ENCODE measurements around the gene PPIP5K2.
"Not testable (repeated sequence)": the region's sequence is repeated elsewhere in the genome, so short reads cannot be mapped to it uniquely, and the experiment has no call there.

The PPIP5K2 gene

GRCh38 chr5:103188436-103188835, 68.3 kb downstream of the PPIP5K2 start:
- Histone ChIP-seq H3K4me3 (ENCODE audit: insufficient read depth in 1 of 2, low read depth in 1 of 2, low read length in 2 of 2) (no peak overlapping the region), H2BK5ac (ENCODE audit: low read depth, low read length, poor library complexity, severe bottlenecking) (no peak overlapping the region), H3K79me1 (replicated peaks; ENCODE audit: low read length, poor library complexity, severe bottlenecking) (peaks cover 2% of the 10 kb centered on the region), H4K91ac (ENCODE audit: low read length) (no peak overlapping the region), H2BK15ac (ENCODE audit: low read depth, poor library complexity, severe bottlenecking) (no peak overlapping the region), H3K27me3 (ENCODE audit: control insufficient read depth in 1 of 2, insufficient read depth in 1 of 2, low read length in 2 of 2) (no peaks in the 10 kb centered on the region), H3K23ac (ENCODE audit: low read length in 2 of 2) (no peak overlapping the region), H3K9ac (ENCODE audit: low read length) (no peak overlapping the region), H3K9me3 (ENCODE audit: control insufficient read depth, low read length) (no peaks in the 10 kb centered on the region), H3K4me2 (ENCODE audit: low read length, poor library complexity, severe bottlenecking) (no peak overlapping the region), H4K8ac (ENCODE audit: low read length) (no peak overlapping the region), H3K18ac (ENCODE audit: low read depth in 1 of 2, low read length in 2 of 2) (no peak overlapping the region), H2AK5ac (ENCODE audit: low read length, severe bottlenecking) (no peak overlapping the region), H2BK12ac (ENCODE audit: low read length in 2 of 2) (no peak overlapping the region), H3K27ac (ENCODE audit: low read length, poor library complexity, severe bottlenecking) (no peak overlapping the region), H2BK120ac (ENCODE audit: low read depth, low read length) (no peak overlapping the region), H3K4me1 (ENCODE audit: control insufficient read depth, insufficient read depth, low read depth, low read length) (no peaks in the 10 kb centered on the region), H3K4ac (ENCODE audit: low read depth in 1 of 2, low read length in 2 of 2) (no peak overlapping the region), H2AFZ (ENCODE audit: low read depth, low read length) (no peak overlapping the region), H3K14ac (ENCODE audit: low read length in 2 of 2) (no peak overlapping the region), H3K36me3 (ENCODE audit: control insufficient read depth in 1 of 2, insufficient read depth in 2 of 2, low read depth in 1 of 2, low read length in 2 of 2) (peaks cover 3 to 82% of the 10 kb centered on the region in 2 experiments)
- no peak for DNase-seq
- no CpG with 5 or more reads among the region's 1 CpG for WGBS

- Histone ChIP-seq H2AFZ (ENCODE audit: low read depth, low read length) (no peak overlapping the region), H3K79me1 (replicated peaks; ENCODE audit: low read length, poor library complexity, severe bottlenecking) (peaks cover 6% of the 10 kb centered on the region), H3K9ac (ENCODE audit: low read length) (no peak overlapping the region), H2BK120ac (ENCODE audit: low read depth, low read length) (no peak overlapping the region), H2AK5ac (ENCODE audit: low read length, severe bottlenecking) (no peak overlapping the region), H3K9me3 (ENCODE audit: control insufficient read depth, low read length) (no peaks in the 10 kb centered on the region), H2BK5ac (ENCODE audit: low read depth, low read length, poor library complexity, severe bottlenecking) (no peak overlapping the region), H3K4me3 (ENCODE audit: insufficient read depth in 1 of 2, low read depth in 1 of 2, low read length in 2 of 2) (no peak overlapping the region), H3K18ac (ENCODE audit: low read depth in 1 of 2, low read length in 2 of 2) (no peak overlapping the region), H3K27me3 (ENCODE audit: control insufficient read depth in 1 of 2, insufficient read depth in 1 of 2, low read length in 2 of 2) (no peaks in the 10 kb centered on the region), H4K91ac (ENCODE audit: low read length) (no peak overlapping the region), H2BK15ac (ENCODE audit: low read depth, poor library complexity, severe bottlenecking) (no peak overlapping the region), H3K23ac (ENCODE audit: low read length in 2 of 2) (no peak overlapping the region), H4K8ac (ENCODE audit: low read length) (no peak overlapping the region), H3K27ac (ENCODE audit: low read length, poor library complexity, severe bottlenecking) (no peak overlapping the region), H3K4me1 (ENCODE audit: control insufficient read depth, insufficient read depth, low read depth, low read length) (peaks cover 3% of the 10 kb centered on the region), H3K4me2 (ENCODE audit: low read length, poor library complexity, severe bottlenecking) (no peak overlapping the region), H2BK12ac (ENCODE audit: low read length in 2 of 2) (no peak overlapping the region), H3K4ac (ENCODE audit: low read depth in 1 of 2, low read length in 2 of 2) (no peak overlapping the region), H3K36me3 (ENCODE audit: control insufficient read depth in 1 of 2, insufficient read depth in 2 of 2, low read depth in 1 of 2, low read length in 2 of 2) (peaks cover 0 to 40% of the 10 kb centered on the region in 2 experiments), H3K14ac (ENCODE audit: low read length in 2 of 2) (no peak overlapping the region)
- no peak for DNase-seq
These were observed 83.1 kb downstream of the PPIP5K2 start for GRCh38 chr5:103203226-103203625.

GRCh38 chr5:103204990-103205389, 84.9 kb downstream of the PPIP5K2 start:
- not testable (repeated sequence) for H2AK5ac ChIP-seq (ENCODE audit: low read length, severe bottlenecking); H3K79me1 ChIP-seq (replicated peaks; ENCODE audit: low read length, poor library complexity, severe bottlenecking); H3K18ac ChIP-seq (ENCODE audit: low read depth in 1 of 2, low read length in 2 of 2); H4K91ac ChIP-seq (ENCODE audit: low read length); H3K9me3 ChIP-seq (ENCODE audit: control insufficient read depth, low read length); H3K9ac ChIP-seq (ENCODE audit: low read length); H3K4ac ChIP-seq (ENCODE audit: low read depth in 1 of 2, low read length in 2 of 2); H3K4me3 ChIP-seq (ENCODE audit: insufficient read depth in 1 of 2, low read depth in 1 of 2, low read length in 2 of 2); H2BK120ac ChIP-seq (ENCODE audit: low read depth, low read length); H4K8ac ChIP-seq (ENCODE audit: low read length); H3K23ac ChIP-seq (ENCODE audit: low read length in 2 of 2); H3K4me2 ChIP-seq (ENCODE audit: low read length, poor library complexity, severe bottlenecking); H2BK12ac ChIP-seq (ENCODE audit: low read length in 2 of 2); DNase-seq; H2BK5ac ChIP-seq (ENCODE audit: low read depth, low read length, poor library complexity, severe bottlenecking); H2AFZ ChIP-seq (ENCODE audit: low read depth, low read length); H3K14ac ChIP-seq (ENCODE audit: low read length in 2 of 2); H3K27me3 ChIP-seq (ENCODE audit: control insufficient read depth in 1 of 2, insufficient read depth in 1 of 2, low read length in 2 of 2); H2BK15ac ChIP-seq (ENCODE audit: low read depth, poor library complexity, severe bottlenecking); H3K27ac ChIP-seq (ENCODE audit: low read length, poor library complexity, severe bottlenecking); H3K4me1 ChIP-seq (ENCODE audit: control insufficient read depth, insufficient read depth, low read depth, low read length)
- H3K36me3 ChIP-seq (ENCODE audit: control insufficient read depth in 1 of 2, insufficient read depth in 2 of 2, low read depth in 1 of 2, low read length in 2 of 2): peaks cover 0 to 32% of the 10 kb centered on the region in 2 experiments
- 100% methylated on average over 2 of the region's 3 CpGs for WGBS

GRCh38 chr5:103205991-103206700, 86.0 kb downstream of the PPIP5K2 start:
- H4K91ac ChIP-seq (ENCODE audit: low read length): no peak overlapping the region
- peaks cover 0 to 30% of the 10 kb centered on the region in 2 experiments for H3K36me3 ChIP-seq (ENCODE audit: control insufficient read depth in 1 of 2, insufficient read depth in 2 of 2, low read depth in 1 of 2, low read length in 2 of 2)
- no peak overlapping the region for H2BK15ac ChIP-seq (ENCODE audit: low read depth, poor library complexity, severe bottlenecking)
- WGBS: 74% methylated on average over 3 of the region's 3 CpGs
- H2AFZ ChIP-seq (ENCODE audit: low read depth, low read length): no peak overlapping the region
- H3K27ac ChIP-seq (ENCODE audit: low read length, poor library complexity, severe bottlenecking): no peak overlapping the region
- no peak overlapping the region for H3K4me3 ChIP-seq (ENCODE audit: insufficient read depth in 1 of 2, low read depth in 1 of 2, low read length in 2 of 2)
- peaks cover 3% of the 10 kb centered on the region for H3K79me1 ChIP-seq (replicated peaks; ENCODE audit: low read length, poor library complexity, severe bottlenecking)
- H3K4me1 ChIP-seq (ENCODE audit: control insufficient read depth, insufficient read depth, low read depth, low read length): peaks cover 3% of the 10 kb centered on the region
- no peak overlapping the region for H2BK120ac ChIP-seq (ENCODE audit: low read depth, low read length)
- H3K4ac ChIP-seq (ENCODE audit: low read depth in 1 of 2, low read length in 2 of 2): no peak overlapping the region
- no peak overlapping the region for H4K8ac ChIP-seq (ENCODE audit: low read length)
- H3K14ac ChIP-seq (ENCODE audit: low read length in 2 of 2): no peak overlapping the region
- H3K9me3 ChIP-seq (ENCODE audit: control insufficient read depth, low read length): no peaks in the 10 kb centered on the region
- no peak overlapping the region for H2BK12ac ChIP-seq (ENCODE audit: low read length in 2 of 2)
- no peak overlapping the region for H3K23ac ChIP-seq (ENCODE audit: low read length in 2 of 2)
- H2AK5ac ChIP-seq (ENCODE audit: low read length, severe bottlenecking): no peak overlapping the region
- no peak overlapping the region for H3K4me2 ChIP-seq (ENCODE audit: low read length, poor library complexity, severe bottlenecking)
- no peak overlapping the region for H3K18ac ChIP-seq (ENCODE audit: low read depth in 1 of 2, low read length in 2 of 2)
- no peaks in the 10 kb centered on the region for H3K27me3 ChIP-seq (ENCODE audit: control insufficient read depth in 1 of 2, insufficient read depth in 1 of 2, low read length in 2 of 2)
- no peak overlapping the region for H3K9ac ChIP-seq (ENCODE audit: low read length)
- no peak overlapping the region for H2BK5ac ChIP-seq (ENCODE audit: low read depth, low read length, poor library complexity, severe bottlenecking)
- no peak for DNase-seq
